K562 (cell line): ENCODE results near the gene DUS1L. TPM values are rescaled to one million over a fixed set of nuclear protein-coding genes. Genes with fewer than 3 reads are reported as not detected.
A peak's percentile ranks its signal among the peaks of the same experiment; 100 is the strongest.

Source experiments
- ARHGAP35 ChIP-seq: fragments of 450-650 bp; IDR thresholded peaks from 2 replicates; pipeline ENCODE4 v1.6.1; 2018; ENCODE audit not compliant: partially characterized antibody
- ATF1 ChIP-seq, 2 experiments: fragments of 450-650 bp in 1 of 2; IDR thresholded peaks; 2 replicates each; pipeline ENCODE4 v1.6.1; 2016; ENCODE audit warnings: missing compliant biosample characterization in 1 of 2, missing genetic modification characterization in 1 of 2
- ATF7 ChIP-seq: fragments of 450-650 bp; IDR thresholded peaks from 2 replicates; pipeline ENCODE4 v1.7.1; 2014; ENCODE audit warnings: mild to moderate bottlenecking, moderate library complexity
- CHD2 ChIP-seq: IDR thresholded peaks from 2 replicates; pipeline ENCODE4 v1.6.1; 2011; ENCODE audit warnings: low read depth, low read length
- FOS ChIP-seq: IDR thresholded peaks from 3 replicates; pipeline ENCODE4 v1.6.1; 2011; ENCODE audit not compliant: insufficient read length; ENCODE audit errors: extremely low read depth
- ILK ChIP-seq: fragments of 450-650 bp; IDR thresholded peaks from 2 replicates; pipeline ENCODE4 v1.6.1; 2016; ENCODE audit warnings: missing genetic modification characterization, low read depth, mild to moderate bottlenecking, missing compliant biosample characterization, moderate library complexity, borderline replicate concordance
- JUN ChIP-seq, 2 experiments: sonication (generic) in 1 of 2; formaldehyde crosslinking in 1 of 2; IDR thresholded peaks; 2 replicates each; pipeline versions ENCODE4 v1.6.1 to v1.8.0; 2012 to 2022; ENCODE audit warnings: borderline replicate concordance in 2 of 2, mild to moderate bottlenecking in 2 of 2, improper control_type of control experiment in 1 of 2, low read depth in 1 of 2, low read length in 1 of 2, missing genetic modification reagents in 1 of 2
- L3MBTL2 ChIP-seq: fragments of 450-650 bp; IDR thresholded peaks from 2 replicates; pipeline ENCODE4 v1.6.1; 2016; ENCODE audit warnings: mild to moderate bottlenecking, moderate library complexity
- MAZ ChIP-seq, 2 experiments: fragments of 450-650 bp in 1 of 2; sonication (generic) in 1 of 2; formaldehyde crosslinking; IDR thresholded peaks in 1 of 2; conservative IDR thresholded peaks in 1 of 2; 2 replicates each; pipeline versions ENCODE4 v1.4.0 to v1.5.0; 2020; ENCODE audit warnings: mild to moderate bottlenecking in 1 of 2, missing genetic modification reagents in 1 of 2
- MYNN ChIP-seq, 2 experiments: sonication (generic); formaldehyde crosslinking in 1 of 2; IDR thresholded peaks; 2 replicates each; pipeline versions ENCODE4 v1.5.0 to v1.6.1; 2016 to 2020; ENCODE audit warnings: antibody characterized with exemption in 1 of 2, missing genetic modification reagents in 1 of 2
- NFRKB ChIP-seq: fragments of 450-650 bp; IDR thresholded peaks from 2 replicates; pipeline ENCODE4 v1.6.1; 2016; ENCODE audit warnings: low read depth
- NR2C2 ChIP-seq, 2 experiments: fragments of 200-800 bp in 1 of 2; sonication (Bioruptor generic) in 1 of 2; sonication (generic) in 1 of 2; formaldehyde crosslinking in 1 of 2; IDR thresholded peaks; 2 replicates each; pipeline versions ENCODE4 v1.6.1 to v1.8.0; 2016 to 2022; ENCODE audit warnings: mild to moderate bottlenecking in 1 of 2, missing compliant biosample characterization in 1 of 2, missing genetic modification characterization in 1 of 2, missing genetic modification reagents in 1 of 2
- PCBP1 ChIP-seq: fragments of 200-400 bp; formaldehyde crosslinking; IDR thresholded peaks from 2 replicates; pipeline ENCODE4 v1.6.1; 2018; ENCODE audit warnings: mild to moderate bottlenecking, low read depth, low read length; ENCODE audit not compliant: poor library complexity, severe bottlenecking
- POLR2A ChIP-seq: fragments of 450-650 bp; conservative IDR thresholded peaks from 2 replicates; pipeline ENCODE4 v1.6.1; 2016
- POU5F1 ChIP-seq: fragments of 150-350 bp; IDR thresholded peaks from 2 replicates; pipeline ENCODE4 v1.6.1; 2014; ENCODE audit warnings: borderline replicate concordance, low read length, low read depth, mild to moderate bottlenecking; ENCODE audit not compliant: partially characterized antibody
- ZEB2 ChIP-seq: fragments of 450-650 bp; IDR thresholded peaks from 2 replicates; pipeline ENCODE4 v1.6.1; 2016
- ZNF239 ChIP-seq: fragments of 250-450 bp; sonication (Bioruptor Pico); IDR thresholded peaks from 2 replicates; pipeline ENCODE4 v1.4.0; 2020; ENCODE audit warnings: mild to moderate bottlenecking
- polyA plus RNA-seq, 8 experiments: library from polyadenylated mRNA; depleted of rRNA in 4 of 8; stranded (reverse) in 5 of 8; unstranded in 3 of 8; fragments of >200 nt; fragmentation: Nextera tagmentation in 2 of 8; fragmentation: Illumina TruSeq in 1 of 8; extraction: Ambion mirVana in 2 of 8; extraction: Trizol in 1 of 8; gene quantifications; 2 replicates each; pipeline versions ENCODE4 v1.2.1 to v1.2.3, GENCODE V29; 2011 to 2014; ENCODE audit warnings: inconsistent platforms in 1 of 8, missing spikeins in 1 of 8
- total RNA-seq, 7 experiments: library from RNA; depleted of rRNA in 6 of 7; stranded (reverse); fragments of >200 nt in 6 of 7; fragmentation: Illumina TruSeq in 2 of 7; extraction: Trizol in 2 of 7; gene quantifications; 2 replicates each; pipeline versions ENCODE4 v1.2.1 to v1.2.3, GENCODE V29; 2011 to 2021; ENCODE audit warnings: low replicate concordance in 1 of 7
- TF ChIP-seq, protein P1 (sequence below): fragments of 450-650 bp; formaldehyde crosslinking; IDR thresholded peaks from 2 replicates; pipeline ENCODE4 v1.4.0; 2020; ENCODE audit warnings: mild to moderate bottlenecking
- TF ChIP-seq, protein P2 (sequence below), 2 experiments: fragments of 450-650 bp; IDR thresholded peaks; 2 replicates each; pipeline ENCODE4 v1.6.1; 2016
- TF ChIP-seq, protein P3 (sequence below), 2 experiments: IDR thresholded peaks; 2 replicates each; pipeline ENCODE4 v1.6.1; 2011; ENCODE audit warnings: borderline replicate concordance in 1 of 2, control low read depth in 1 of 2, low read depth in 1 of 2, low read length in 1 of 2, mild to moderate bottlenecking in 1 of 2, mixed read lengths in 1 of 2, moderate library complexity in 1 of 2; ENCODE audit not compliant: insufficient read depth in 1 of 2, insufficient read length in 1 of 2, poor library complexity in 1 of 2, severe bottlenecking in 1 of 2; ENCODE audit errors: extremely low read depth in 1 of 2

DUS1L gene
- total and polyA plus RNA-seq, 9 of the 15 experiments (the other 6 are each of a cell fraction or from before 2014, with no cell fraction given): 7.8 to 210 (median 83.9) TPM

DNA sequence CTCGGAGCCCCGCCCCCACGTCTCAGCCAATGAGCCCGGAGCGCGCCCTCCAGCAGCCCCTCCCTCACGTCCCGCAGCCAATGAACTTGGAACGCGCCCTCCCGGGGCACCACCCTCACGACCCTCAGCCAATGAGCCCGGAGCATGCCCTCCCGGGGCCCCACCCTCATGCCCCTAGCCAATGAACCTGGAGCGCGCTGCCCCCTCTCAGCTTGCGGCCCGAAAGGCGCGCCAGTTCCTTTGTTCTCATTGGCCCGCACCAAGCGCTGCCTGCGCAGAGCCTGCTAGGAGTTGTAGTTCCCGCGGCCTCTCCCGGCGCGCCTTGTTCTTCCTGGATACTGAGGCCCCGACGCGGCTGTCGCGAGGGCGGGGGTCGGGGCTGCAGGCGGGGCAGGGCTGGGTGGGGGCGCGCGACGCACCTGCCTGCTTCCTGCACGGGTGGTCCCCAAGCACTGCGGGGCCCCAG, 42.6 kb downstream of the DUS1L start, which contains the start of gene LRRC45 (continued):
- TF ChIP-seq PCBP1: peak; percentile 20
- peak in 1 of 2 experiments; percentile 4; a peak in 1 of 4 replicates for TF ChIP-seq MAZ (CRISPR knock-in tag; conservative IDR thresholded peaks at IDR 0.05 in 1 of 2, IDR thresholded peaks at IDR 0.05 in 1 of 2)
- peak; percentile 83 for TF ChIP-seq CHD2
- no peak for TF ChIP-seq L3MBTL2
- TF ChIP-seq, protein P1, sequence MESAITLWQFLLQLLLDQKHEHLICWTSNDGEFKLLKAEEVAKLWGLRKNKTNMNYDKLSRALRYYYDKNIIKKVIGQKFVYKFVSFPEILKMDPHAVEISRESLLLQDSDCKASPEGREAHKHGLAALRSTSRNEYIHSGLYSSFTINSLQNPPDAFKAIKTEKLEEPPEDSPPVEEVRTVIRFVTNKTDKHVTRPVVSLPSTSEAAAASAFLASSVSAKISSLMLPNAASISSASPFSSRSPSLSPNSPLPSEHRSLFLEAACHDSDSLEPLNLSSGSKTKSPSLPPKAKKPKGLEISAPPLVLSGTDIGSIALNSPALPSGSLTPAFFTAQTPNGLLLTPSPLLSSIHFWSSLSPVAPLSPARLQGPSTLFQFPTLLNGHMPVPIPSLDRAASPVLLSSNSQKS: no peak
- TF ChIP-seq ILK: no peak
- peak; percentile 93 for TF ChIP-seq FOS
- TF ChIP-seq NR2C2 (CRISPR knock-in tag; IDR thresholded peaks at IDR 0.05): no peak
- TF ChIP-seq NR2C2 (tag; IDR thresholded peaks at IDR 0.05): peak; percentile 83
- TF ChIP-seq, protein P2, sequence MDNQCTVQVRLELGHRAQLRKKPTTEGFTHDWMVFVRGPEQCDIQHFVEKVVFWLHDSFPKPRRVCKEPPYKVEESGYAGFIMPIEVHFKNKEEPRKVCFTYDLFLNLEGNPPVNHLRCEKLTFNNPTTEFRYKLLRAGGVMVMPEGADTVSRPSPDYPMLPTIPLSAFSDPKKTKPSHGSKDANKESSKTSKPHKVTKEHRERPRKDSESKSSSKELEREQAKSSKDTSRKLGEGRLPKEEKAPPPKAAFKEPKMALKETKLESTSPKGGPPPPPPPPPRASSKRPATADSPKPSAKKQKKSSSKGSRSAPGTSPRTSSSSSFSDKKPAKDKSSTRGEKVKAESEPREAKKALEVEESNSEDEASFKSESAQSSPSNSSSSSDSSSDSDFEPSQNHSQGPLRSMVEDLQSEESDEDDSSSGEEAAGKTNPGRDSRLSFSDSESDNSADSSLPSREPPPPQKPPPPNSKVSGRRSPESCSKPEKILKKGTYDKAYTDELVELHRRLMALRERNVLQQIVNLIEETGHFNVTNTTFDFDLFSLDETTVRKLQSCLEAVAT (IDR thresholded peaks at IDR 0.05): no peak
- no peak for TF ChIP-seq NFRKB
- no peak for TF ChIP-seq ZNF239 (CRISPR knock-in tag)
- TF ChIP-seq ATF1 (CRISPR knock-in tag; IDR thresholded peaks at IDR 0.05): no peak
- TF ChIP-seq ATF1 (tag; IDR thresholded peaks at IDR 0.05): peak; percentile 56
- no peak for TF ChIP-seq JUN (IDR thresholded peaks at IDR 0.05; ENCODE audit: borderline replicate concordance, low read depth, low read length)
- no peak for TF ChIP-seq JUN (CRISPR knock-in tag; IDR thresholded peaks at IDR 0.05; ENCODE audit: borderline replicate concordance)
- TF ChIP-seq MYNN (IDR thresholded peaks at IDR 0.05): no peak
- no peak for TF ChIP-seq MYNN (CRISPR knock-in tag; IDR thresholded peaks at IDR 0.05)
- no peak for TF ChIP-seq POU5F1
- TF ChIP-seq ARHGAP35: no peak
- TF ChIP-seq, protein P3, sequence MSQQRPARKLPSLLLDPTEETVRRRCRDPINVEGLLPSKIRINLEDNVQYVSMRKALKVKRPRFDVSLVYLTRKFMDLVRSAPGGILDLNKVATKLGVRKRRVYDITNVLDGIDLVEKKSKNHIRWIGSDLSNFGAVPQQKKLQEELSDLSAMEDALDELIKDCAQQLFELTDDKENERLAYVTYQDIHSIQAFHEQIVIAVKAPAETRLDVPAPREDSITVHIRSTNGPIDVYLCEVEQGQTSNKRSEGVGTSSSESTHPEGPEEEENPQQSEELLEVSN (IDR thresholded peaks at IDR 0.05; ENCODE audit: borderline replicate concordance in 1 of 2, extremely low read depth in 1 of 2, insufficient read depth in 1 of 2, insufficient read length in 1 of 2, low read depth in 1 of 2, low read length in 1 of 2, poor library complexity in 1 of 2, severe bottlenecking in 1 of 2): peak in 1 of 2 experiments; percentile 2
- TF ChIP-seq ATF7: no peak
- no peak for TF ChIP-seq POLR2A
- no peak for TF ChIP-seq ZEB2
